ENCODE data around the gene IP6K2.
"Not testable (repeated sequence)": the region's sequence is repeated elsewhere in the genome, so short reads cannot be mapped to it uniquely, and the experiment has no call there.

IP6K2 gene

DNA sequence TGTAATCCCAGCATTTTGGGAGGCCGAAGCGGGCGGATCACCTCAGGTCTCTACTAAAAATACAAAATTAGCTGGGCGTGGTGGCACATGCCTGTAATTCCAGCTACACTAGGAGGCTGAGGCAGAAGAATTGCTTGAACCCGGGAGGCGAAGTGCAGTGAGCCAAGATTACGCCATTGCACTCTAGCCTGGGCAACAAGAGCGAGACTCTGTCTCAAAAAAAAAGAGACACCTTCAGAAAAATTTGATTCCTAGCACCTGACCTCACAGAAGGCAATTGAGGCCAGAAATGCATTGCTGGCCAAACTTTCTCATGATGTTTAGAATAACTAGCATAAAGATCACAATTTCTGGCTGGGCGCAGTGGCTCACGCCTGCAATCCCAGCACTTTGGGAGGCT is 24.2 kb upstream of the IP6K2 start:
- not testable (repeated sequence) for H3K27me3 ChIP-seq (ENCODE audit: control insufficient read depth, insufficient read depth, low read length); H3K4me3 ChIP-seq (ENCODE audit: low read depth, low read length); H3K9me3 ChIP-seq (ENCODE audit: control insufficient read depth, insufficient read depth, low read length); H3K36me3 ChIP-seq (ENCODE audit: control insufficient read depth, insufficient read depth, low read length); H3K4me1 ChIP-seq (ENCODE audit: control insufficient read depth, insufficient read depth, low read length); H3K9ac ChIP-seq (ENCODE audit: low read depth, low read length)

DNA sequence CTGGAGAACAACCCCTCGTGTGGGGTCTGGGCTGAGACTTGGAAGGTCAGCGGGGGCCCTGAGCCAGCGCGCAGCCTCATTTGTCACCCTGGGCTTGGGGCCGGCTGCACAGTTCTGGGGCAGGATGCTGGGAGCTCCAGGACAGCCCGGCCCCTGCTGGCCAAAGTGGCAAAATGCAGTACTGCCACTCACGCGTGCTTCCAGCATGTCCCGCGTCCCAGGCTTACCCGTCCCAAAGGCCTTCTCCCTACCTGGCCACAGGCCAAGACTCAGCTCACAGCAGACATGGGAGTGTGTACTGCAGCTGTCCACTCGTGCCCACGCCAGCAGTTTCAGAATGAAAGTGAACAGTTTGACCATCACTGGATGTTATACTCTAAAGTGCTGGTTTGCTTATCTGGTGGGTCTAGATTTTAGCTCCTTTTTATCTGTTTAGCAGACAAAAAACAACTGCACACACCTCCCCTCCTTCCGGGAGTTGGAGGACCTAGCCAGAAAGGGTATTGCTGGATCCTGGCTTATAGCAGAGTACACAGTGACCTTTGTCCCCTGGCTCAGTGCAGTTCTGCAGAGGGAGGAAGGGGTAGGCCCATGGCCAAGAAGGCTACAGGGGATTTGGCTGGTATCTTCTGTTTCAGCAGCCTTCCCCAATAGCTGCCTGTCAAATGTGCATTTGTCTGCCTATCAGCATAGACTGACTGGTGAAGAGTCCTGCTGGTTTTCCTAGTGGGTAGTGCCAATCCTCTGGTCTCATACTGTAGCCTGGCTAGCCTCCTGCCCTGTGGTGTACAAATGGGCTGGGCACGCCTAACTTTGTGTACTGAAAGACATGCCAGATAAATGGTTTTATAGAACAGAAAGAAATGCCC is 23.2 kb upstream of the IP6K2 start:
- Histone ChIP-seq H3K36me3 (ENCODE audit: control insufficient read depth, insufficient read depth, low read length) (no peaks in the 10 kb centered on the region), H3K4me3 (ENCODE audit: low read depth, low read length) (no peak overlapping the region), H3K9me3 (ENCODE audit: control insufficient read depth, insufficient read depth, low read length) (no peaks in the 10 kb centered on the region), H3K4me1 (ENCODE audit: control insufficient read depth, insufficient read depth, low read length) (no peaks in the 10 kb centered on the region), H3K9ac (ENCODE audit: low read depth, low read length) (no peak overlapping the region), H3K27me3 (ENCODE audit: control insufficient read depth, insufficient read depth, low read length) (no peaks in the 10 kb centered on the region)

DNA sequence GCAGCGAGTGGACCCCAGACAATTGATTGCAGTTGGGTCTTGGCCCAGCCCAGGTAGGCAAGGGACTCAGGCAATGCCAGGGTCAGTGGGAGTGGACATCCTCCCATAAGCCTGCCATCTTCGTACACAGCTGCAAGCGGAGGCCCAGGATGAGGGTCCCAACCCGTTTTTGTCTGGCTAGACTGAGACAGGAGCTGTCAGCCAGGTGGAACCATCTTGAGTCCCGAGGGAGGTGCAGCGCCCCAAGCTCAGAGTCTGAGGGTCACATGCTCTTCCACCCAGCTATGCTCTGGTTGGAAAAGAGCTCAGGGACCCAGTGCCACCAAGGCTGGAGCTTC is 22.6 kb upstream of the IP6K2 start:
- Histone ChIP-seq H3K4me3 (ENCODE audit: low read depth, low read length) (no peak overlapping the region), H3K9me3 (ENCODE audit: control insufficient read depth, insufficient read depth, low read length) (no peaks in the 10 kb centered on the region), H3K27me3 (ENCODE audit: control insufficient read depth, insufficient read depth, low read length) (no peaks in the 10 kb centered on the region), H3K36me3 (ENCODE audit: control insufficient read depth, insufficient read depth, low read length) (no peaks in the 10 kb centered on the region), H3K4me1 (ENCODE audit: control insufficient read depth, insufficient read depth, low read length) (no peaks in the 10 kb centered on the region), H3K9ac (ENCODE audit: low read depth, low read length) (no peak overlapping the region)

DNA sequence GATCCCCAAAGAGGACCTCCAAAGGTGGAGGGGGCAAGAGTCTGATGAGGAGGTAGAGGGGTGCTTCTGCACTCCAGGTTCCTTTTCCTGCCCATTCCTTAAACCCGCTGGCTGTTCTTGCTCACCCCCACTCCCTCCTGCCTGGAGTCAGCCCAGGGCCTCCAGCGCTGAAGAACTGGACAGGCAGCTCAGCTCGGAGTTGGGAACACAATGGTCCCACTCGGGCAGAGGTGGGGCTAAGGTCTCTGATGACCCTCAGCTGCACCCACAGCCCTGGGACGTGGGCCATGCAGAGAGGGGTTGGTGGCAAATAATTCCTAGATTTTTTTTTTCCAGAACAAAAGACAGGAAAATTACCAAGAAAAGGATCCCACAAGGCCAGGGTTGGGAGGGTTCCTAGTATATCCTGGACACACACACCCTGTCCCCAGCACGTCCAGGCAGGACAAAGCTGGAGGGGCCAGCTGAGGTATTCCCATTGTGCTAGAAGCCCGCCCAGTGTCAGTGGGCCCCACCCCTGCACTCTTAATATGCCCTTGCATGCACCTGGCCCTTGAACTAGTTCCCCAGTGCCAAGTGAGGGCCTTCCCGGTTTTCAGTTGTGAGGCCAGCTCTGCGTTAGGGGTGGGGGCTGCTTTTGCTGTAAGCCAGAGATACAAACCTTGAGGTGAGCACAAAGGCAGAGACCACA is 22.1 kb upstream of the IP6K2 start:
- H3K27me3 ChIP-seq (ENCODE audit: control insufficient read depth, insufficient read depth, low read length) = no peaks in the 10 kb centered on the region
- no peaks in the 10 kb centered on the region for H3K36me3 ChIP-seq (ENCODE audit: control insufficient read depth, insufficient read depth, low read length)
- H3K4me3 ChIP-seq (ENCODE audit: low read depth, low read length) = no peak overlapping the region
- no peak overlapping the region for H3K9ac ChIP-seq (ENCODE audit: low read depth, low read length)
- no peaks in the 10 kb centered on the region for H3K9me3 ChIP-seq (ENCODE audit: control insufficient read depth, insufficient read depth, low read length)
- no peaks in the 10 kb centered on the region for H3K4me1 ChIP-seq (ENCODE audit: control insufficient read depth, insufficient read depth, low read length)

DNA sequence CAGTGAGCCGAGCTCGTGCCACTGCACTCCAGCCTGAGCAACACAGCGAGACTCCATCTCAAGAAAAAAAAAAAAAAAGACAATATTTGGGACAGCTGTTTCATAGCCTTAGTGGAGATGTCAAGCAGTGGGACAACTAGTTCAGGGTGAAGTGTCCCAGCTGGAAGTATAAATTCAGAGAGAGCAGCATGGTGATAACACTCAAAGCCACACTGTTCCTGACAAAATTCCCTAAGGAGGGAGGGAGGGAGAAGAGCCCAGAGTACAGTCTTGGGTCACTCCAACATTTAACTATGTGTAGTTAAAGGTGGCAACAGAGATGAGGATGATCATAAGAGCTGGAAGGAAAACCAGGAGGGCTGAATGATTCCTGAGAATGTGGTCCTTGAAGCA is 21.1 kb upstream of the IP6K2 start:
- H3K9me3 ChIP-seq (ENCODE audit: control insufficient read depth, insufficient read depth, low read length) = no peaks in the 10 kb centered on the region
- no peaks in the 10 kb centered on the region for H3K27me3 ChIP-seq (ENCODE audit: control insufficient read depth, insufficient read depth, low read length)
- no peak overlapping the region for H3K9ac ChIP-seq (ENCODE audit: low read depth, low read length)
- H3K4me3 ChIP-seq (ENCODE audit: low read depth, low read length) = no peak overlapping the region
- no peaks in the 10 kb centered on the region for H3K36me3 ChIP-seq (ENCODE audit: control insufficient read depth, insufficient read depth, low read length)
- no peaks in the 10 kb centered on the region for H3K4me1 ChIP-seq (ENCODE audit: control insufficient read depth, insufficient read depth, low read length)

DNA sequence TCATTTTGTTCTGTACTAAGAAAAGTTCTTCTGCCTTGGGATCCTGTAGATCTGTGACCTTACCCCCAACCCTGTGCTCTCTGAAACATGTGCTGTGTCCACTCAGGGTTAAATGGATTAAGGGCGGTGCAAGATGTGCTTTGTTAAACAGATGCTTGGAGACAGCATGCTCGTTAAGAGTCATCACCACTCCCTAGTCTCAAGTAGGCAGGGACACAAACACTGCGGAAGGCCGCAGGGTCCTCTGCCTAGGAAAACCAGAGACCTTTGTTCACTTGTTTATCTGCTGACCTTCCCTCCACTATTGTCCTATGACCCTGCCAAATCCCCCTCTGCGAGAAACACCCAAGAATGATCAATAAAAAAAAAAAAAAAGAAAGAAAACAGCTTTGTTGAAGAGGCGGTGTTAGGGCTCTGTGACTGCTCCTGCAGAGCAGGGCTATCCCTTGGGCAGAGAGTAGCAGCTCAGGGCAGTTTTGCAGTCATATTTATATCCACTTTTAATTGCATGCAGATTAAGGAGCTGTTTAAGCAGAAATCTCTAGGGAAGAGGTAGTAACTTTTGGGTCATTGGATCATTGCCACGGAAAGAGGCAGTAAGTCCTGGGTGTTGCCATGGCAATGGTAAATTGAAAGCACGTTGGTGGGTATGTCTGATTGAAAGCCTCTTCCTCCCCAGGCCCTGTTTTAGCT is 18.2 kb upstream of the IP6K2 start:
- H3K27me3 ChIP-seq (ENCODE audit: control insufficient read depth, insufficient read depth, low read length); H3K9ac ChIP-seq (ENCODE audit: low read depth, low read length); H3K4me1 ChIP-seq (ENCODE audit: control insufficient read depth, insufficient read depth, low read length); H3K4me3 ChIP-seq (ENCODE audit: low read depth, low read length); H3K36me3 ChIP-seq (ENCODE audit: control insufficient read depth, insufficient read depth, low read length); H3K9me3 ChIP-seq (ENCODE audit: control insufficient read depth, insufficient read depth, low read length): not testable (repeated sequence)

DNA sequence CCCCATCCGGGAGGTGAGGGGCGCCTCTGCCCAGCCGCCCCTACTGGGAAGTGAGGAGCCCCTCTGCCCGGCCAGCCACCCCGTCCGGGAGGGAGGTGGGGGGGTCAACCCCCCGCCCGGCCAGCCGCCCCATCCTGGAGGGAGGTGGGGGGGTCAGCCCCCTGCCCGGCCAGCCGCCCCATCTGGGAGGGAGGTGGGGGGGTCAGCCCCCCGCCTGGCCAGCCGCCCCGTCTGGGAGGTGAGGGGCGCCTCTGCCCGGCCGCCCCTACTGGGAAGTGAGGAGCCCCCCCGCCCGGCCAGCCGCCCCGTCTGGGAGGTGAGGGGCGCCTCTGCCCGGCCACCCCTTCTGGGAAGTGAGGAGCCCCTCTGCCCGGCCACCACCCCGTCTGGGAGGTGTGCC is 17.5 kb upstream of the IP6K2 start:
- H3K9ac ChIP-seq (ENCODE audit: low read depth, low read length); H3K36me3 ChIP-seq (ENCODE audit: control insufficient read depth, insufficient read depth, low read length); H3K27me3 ChIP-seq (ENCODE audit: control insufficient read depth, insufficient read depth, low read length); H3K9me3 ChIP-seq (ENCODE audit: control insufficient read depth, insufficient read depth, low read length); H3K4me1 ChIP-seq (ENCODE audit: control insufficient read depth, insufficient read depth, low read length); H3K4me3 ChIP-seq (ENCODE audit: low read depth, low read length): not testable (repeated sequence)

DNA sequence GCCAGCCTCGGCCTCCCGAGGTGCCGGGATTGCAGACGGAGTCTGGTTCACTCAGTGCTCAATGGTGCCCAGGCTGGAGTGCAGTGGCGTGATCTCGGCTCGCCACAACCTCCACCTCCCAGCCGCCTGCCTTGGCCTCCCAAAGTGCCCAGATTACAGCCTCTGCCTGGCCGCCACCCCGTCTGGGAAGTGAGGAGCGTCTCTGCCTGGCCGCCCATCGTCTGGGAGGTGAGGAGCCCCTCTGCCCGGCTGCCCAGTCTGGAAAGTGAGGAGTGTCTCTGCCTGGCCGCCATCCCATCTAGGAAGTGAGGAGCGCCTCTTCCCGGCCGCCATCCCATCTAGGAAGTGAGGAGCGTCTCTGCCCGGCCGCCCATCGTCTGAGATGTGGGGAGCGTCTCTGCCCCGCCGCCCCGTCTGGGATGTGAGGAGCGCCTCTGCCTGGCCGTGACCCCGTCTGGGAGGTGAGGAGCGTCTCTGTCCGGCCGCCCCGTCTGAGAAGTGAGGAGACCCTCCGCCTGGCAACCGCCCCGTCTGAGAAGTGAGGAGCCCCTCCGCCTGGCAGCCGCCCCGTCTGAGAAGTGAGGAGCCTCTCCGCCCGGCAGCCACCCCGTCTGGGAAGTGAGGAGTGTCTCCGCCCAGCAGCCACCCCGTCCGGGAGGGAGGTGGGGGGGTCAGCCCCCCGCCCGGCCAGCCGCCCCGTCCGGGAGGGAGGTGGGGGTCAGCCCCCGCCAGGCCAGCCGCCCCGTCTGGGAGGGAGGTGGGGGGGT is 16.9 kb upstream of the IP6K2 start:
- H3K36me3 ChIP-seq (ENCODE audit: control insufficient read depth, insufficient read depth, low read length); H3K4me3 ChIP-seq (ENCODE audit: low read depth, low read length); H3K27me3 ChIP-seq (ENCODE audit: control insufficient read depth, insufficient read depth, low read length); H3K9ac ChIP-seq (ENCODE audit: low read depth, low read length); H3K4me1 ChIP-seq (ENCODE audit: control insufficient read depth, insufficient read depth, low read length); H3K9me3 ChIP-seq (ENCODE audit: control insufficient read depth, insufficient read depth, low read length): not testable (repeated sequence)

DNA sequence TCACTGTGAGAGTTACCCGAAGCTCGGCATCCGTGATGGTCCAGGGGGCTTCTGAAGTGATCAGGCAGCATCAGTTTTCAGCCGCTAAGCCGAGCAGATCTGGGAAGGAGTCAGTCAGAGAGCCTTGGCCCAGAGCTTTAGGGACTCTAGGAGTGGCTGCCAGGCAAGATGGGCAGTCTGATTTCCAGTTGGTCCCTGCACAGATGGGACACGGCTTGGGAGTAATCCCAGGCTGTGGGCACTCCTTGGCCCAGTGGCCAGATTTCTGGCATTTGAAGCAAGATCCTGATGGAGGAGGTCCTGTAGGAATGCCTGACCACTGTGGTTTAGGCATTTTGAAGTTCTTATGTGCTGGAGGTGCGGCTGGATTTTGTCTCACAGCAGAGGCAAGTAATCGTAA is 10.5 kb upstream of the IP6K2 start:
- Histone ChIP-seq H3K36me3 (ENCODE audit: control insufficient read depth, insufficient read depth, low read length) (no peaks in the 10 kb centered on the region), H3K9ac (ENCODE audit: low read depth, low read length) (no peak overlapping the region), H3K4me1 (ENCODE audit: control insufficient read depth, insufficient read depth, low read length) (no peaks in the 10 kb centered on the region), H3K27me3 (ENCODE audit: control insufficient read depth, insufficient read depth, low read length) (no peaks in the 10 kb centered on the region), H3K9me3 (ENCODE audit: control insufficient read depth, insufficient read depth, low read length) (no peaks in the 10 kb centered on the region), H3K4me3 (ENCODE audit: low read depth, low read length) (no peak overlapping the region)

DNA sequence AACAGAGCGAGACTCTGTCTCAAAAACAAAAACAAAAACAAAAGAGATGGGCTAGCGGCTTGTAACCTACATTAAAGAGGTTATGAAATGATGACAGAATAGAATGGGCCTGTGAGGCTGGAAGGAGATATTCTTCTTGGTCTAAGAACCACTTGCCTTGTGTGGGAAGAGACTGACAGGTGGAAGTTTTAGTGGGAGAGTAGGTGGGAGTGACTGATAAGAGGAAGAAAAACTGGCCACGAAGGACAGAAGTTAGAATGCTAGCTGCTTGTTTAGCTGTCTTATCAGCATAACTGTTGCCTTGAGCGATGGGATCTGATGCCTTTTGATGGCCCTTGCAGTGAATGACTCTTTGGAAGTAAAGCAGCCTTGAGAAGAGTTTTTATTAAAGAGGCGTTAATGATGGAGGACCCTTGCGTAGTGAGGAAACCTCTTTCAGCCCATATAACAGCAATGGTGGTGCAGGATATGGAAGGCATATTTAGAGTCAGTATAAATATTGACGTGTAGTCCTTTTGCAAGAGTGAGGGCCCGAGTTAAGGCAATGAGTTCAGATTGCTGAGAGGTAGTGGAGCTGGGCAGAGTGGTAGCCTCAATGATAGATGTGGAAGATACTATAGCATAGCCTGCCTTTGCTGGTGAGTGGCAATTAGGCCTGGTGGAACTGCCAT is 8.3 kb upstream of the IP6K2 start:
- not testable (repeated sequence) for H3K4me3 ChIP-seq (ENCODE audit: low read depth, low read length); H3K9me3 ChIP-seq (ENCODE audit: control insufficient read depth, insufficient read depth, low read length); H3K27me3 ChIP-seq (ENCODE audit: control insufficient read depth, insufficient read depth, low read length); H3K4me1 ChIP-seq (ENCODE audit: control insufficient read depth, insufficient read depth, low read length); H3K36me3 ChIP-seq (ENCODE audit: control insufficient read depth, insufficient read depth, low read length); H3K9ac ChIP-seq (ENCODE audit: low read depth, low read length)

DNA sequence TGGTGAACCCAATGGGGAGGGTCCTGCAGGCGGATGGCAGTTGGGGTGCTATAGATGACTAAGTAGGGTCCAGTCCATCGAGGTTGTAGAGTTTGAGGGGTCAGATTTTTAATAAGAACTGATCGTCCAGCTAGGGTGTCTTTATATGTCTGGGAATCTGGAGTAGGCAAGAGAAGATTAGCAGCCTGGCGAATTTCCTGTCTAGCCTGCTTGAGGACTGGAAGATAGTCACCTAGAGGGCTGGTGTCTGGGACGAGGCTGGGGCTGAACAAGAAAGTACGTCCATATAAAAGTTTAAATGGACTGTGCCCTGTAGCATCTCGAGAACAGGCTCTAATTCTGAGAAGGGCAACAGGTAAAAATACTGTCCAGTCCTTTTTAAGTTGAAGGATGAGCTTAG is 6.7 kb upstream of the IP6K2 start:
- no peak overlapping the region for H3K9ac ChIP-seq (ENCODE audit: low read depth, low read length)

More for the DNA sequence above, 6.7 kb upstream of the IP6K2 start:
- Histone ChIP-seq H3K36me3 (ENCODE audit: control insufficient read depth, insufficient read depth, low read length) (no peaks in the 10 kb centered on the region), H3K4me1 (ENCODE audit: control insufficient read depth, insufficient read depth, low read length) (no peaks in the 10 kb centered on the region), H3K27me3 (ENCODE audit: control insufficient read depth, insufficient read depth, low read length) (peaks cover 2% of the 10 kb centered on the region), H3K4me3 (ENCODE audit: low read depth, low read length) (no peak overlapping the region), H3K9me3 (ENCODE audit: control insufficient read depth, insufficient read depth, low read length) (no peaks in the 10 kb centered on the region)

All from iPS-15b (cell line).